A549 treated with Mapracorat at 1 μM for 4 hours (cell line): ENCODE results near the gene E2F3. TPM values are rescaled to one million over a fixed set of nuclear protein-coding genes. Genes with fewer than 3 reads are reported as not detected.

Experiments
- total RNA-seq: library from RNA; stranded (reverse); fragments of 200-300 nt; extraction: Qiagen RNA extraction; gene quantifications from 5 replicates; pipeline ENCODE4 v1.2.3, GENCODE V29; 2022

Gene E2F3
- total RNA-seq, result 11.2 to 12.5 TPM (median 11.8 TPM) in 5 replicates

DNA sequence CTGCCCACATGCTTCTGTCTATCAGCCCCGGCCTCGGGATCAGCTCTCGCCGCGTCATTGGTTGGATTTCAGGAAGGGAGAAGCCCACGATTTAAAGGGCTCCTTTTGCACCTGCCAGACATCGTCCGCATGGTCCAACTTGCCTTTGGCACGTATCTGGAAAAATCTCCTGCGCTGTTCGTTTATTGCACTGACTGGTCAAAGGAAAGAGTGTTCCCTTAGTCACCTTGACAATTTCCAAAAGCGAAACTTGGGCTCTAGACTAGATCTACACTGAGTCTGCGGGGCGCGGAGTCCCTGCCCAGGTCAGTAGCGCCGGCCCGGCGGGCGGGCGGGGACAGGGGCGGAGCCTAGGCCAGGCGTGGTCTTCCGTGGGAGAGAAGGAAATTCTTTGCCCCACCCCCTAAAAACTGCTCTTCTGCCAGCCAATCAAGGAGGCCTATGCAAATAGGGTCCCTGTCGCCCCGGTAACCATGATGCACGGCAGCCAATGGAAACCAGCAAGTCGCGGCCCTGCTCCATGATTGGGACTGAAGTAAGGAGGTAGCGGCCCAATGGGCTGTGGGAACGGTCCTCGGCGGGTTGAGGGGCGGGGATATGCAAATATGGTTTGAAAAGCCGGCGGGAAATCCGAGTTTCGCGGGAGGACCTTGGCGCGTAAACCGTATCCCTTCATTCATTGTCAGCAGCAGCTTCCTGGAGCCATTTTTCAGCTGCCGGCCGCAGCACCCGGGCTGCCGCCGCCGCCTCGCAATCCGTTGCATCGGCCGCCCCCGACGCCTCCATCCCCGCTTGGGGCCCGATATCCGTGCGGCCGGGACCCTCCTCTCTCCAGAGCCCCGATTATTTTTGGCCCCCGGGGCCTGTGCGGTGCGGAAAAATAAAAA lies at the start of gene E2F3:
TSS of gene E2F3 (plus strand) at position 675 of the 887 bp plus-strand sequence. CDS start 354 bp downstream, outside the sequence.

DNA sequence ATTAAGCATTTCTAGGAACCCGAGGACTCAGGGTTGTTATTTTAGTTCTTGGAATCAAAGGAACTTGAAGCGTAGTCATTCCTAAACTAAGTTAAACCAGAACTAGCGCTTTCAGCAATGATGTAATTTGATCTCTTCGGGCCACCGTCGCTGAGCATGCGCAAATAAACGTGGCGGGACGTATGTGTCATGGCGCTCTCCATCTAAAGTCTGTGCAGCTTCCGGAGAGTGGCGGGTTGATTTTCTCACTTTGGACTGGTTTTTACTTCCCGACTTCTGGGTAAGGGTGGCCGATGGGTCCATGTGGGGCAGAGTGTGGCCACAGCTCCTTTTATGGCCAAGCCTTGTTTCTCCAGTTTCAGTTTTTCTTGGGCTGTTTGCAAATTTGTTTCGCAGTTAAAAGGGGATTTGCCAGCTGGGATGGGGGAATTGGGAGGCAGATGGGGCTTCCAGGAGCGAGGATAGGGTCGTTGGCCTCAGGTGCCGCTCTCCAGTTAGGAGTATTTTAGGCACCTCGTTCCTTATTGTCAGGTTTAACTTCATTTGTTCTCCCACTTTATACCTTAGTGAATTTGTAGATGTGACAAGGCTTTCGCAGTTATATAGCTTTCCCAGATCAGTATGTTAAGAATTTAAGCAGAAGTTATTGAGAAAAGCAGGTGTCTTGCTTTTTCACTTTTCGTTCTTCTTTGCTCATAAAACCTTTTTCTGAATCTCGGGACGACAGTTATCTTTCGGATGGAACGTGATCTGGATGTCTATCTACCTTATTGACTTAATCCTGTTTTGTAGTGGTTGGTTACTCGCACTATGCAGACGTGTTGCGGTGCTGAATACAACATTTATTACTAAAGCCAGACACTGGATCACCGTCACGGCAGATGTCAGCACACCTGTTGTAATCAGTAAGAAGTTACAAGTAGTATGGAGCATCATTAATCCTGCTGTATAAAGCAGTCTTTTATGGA lies 132.9 kb downstream of the E2F3 start, which contains the start of gene CDKAL1:
TSS of gene CDKAL1 (plus strand) at position 163 of the 968 bp plus-strand sequence. CDS start 11,894 bp downstream, outside the sequence.

Other genes with a start within 250 kb of the E2F3 start
- 2.2 to 2.7 TPM (median 2.4 TPM) in 5 replicates for gene MBOAT1, start 189.4 kb upstream of the E2F3 start, total RNA-seq
- gene CDKAL1, start 132.6 kb downstream of the E2F3 start, total RNA-seq, result 2.6 to 3.6 TPM (median 3.2 TPM) in 5 replicates